ENCODE results near the gene SIX1. TPM values are rescaled to one million over a fixed set of nuclear protein-coding genes. Genes with fewer than 3 reads are reported as not detected.

The SIX1 gene
- polyA plus RNA-seq, 10 donors: 47.6 to 79.7 (median 60.4) TPM

GRCh38 chr14:60656686-60657455, 7.6 kb upstream of the SIX1 start:
- DNase-seq: peak in 2 of 3 donors; percentile 85 to 95

GRCh38 chr14:60655898-60656685, 6.8 kb upstream of the SIX1 start:
- DNase-seq: no peak

GRCh38 chr14:60655119-60655897, 6.0 kb upstream of the SIX1 start:
- DNase-seq: peak in 2 of 3 donors; percentile 58 to 79

- DNase-seq: peak in 1 of 3 donors; percentile 57
Measured at GRCh38 chr14:60654334-60654821, 5.1 kb upstream of the SIX1 start.

- DNase-seq: no peak
Measured at GRCh38 chr14:60653701-60654161, 4.5 kb upstream of the SIX1 start.

- DNase-seq: peak in 1 of 3 donors; percentile 76
Measured at GRCh38 chr14:60652674-60653651, 3.7 kb upstream of the SIX1 start.

- peak in 1 of 3 donors; percentile 74 for DNase-seq
Measured at GRCh38 chr14:60651796-60652673, 2.8 kb upstream of the SIX1 start.

GRCh38 chr14:60651086-60651795, 2.0 kb upstream of the SIX1 start:
- DNase-seq: no peak

- DNase-seq: no peak
Measured at GRCh38 chr14:60650373-60650961, 1.2 kb upstream of the SIX1 start.

GRCh38 chr14:60649875-60650372, 647 bp upstream of the SIX1 start:
- DNase-seq: peak in 2 of 3 donors; percentile 44 to 79

- peak in 1 of 3 donors; percentile 69 for DNase-seq
Measured at GRCh38 chr14:60648249-60648933, 886 bp downstream of the SIX1 start.

GRCh38 chr14:60647837-60648248, 1.4 kb downstream of the SIX1 start:
- DNase-seq: peak in 1 of 3 donors; percentile 77

GRCh38 chr14:60647081-60647836, 2.0 kb downstream of the SIX1 start:
- peak in 2 of 3 donors; percentile 65 to 88 for DNase-seq

- DNase-seq: peak in 2 of 3 donors; percentile 61 to 86
Measured at GRCh38 chr14:60646226-60646818, 3.0 kb downstream of the SIX1 start.

GRCh38 chr14:60645126-60645741, 4.0 kb downstream of the SIX1 start:
- peak in 1 of 3 donors; percentile 68 for DNase-seq

GRCh38 chr14:60644666-60645065, 4.6 kb downstream of the SIX1 start:
- peak in 1 of 3 donors; percentile 62 for DNase-seq

Measured in muscle of back (tissue), 11 donors.